ENCODE data around the gene MUC15. TPM values are rescaled to one million over a fixed set of nuclear protein-coding genes. Genes with fewer than 3 reads are reported as not detected.

Gene MUC15
- total RNA-seq, 1 donor from 2014 or later, result not detected

GRCh38 chr11:26539517-26539916 is 32.5 kb downstream of the MUC15 start:
- no peak overlapping the region for H3K4me2 ChIP-seq

GRCh38 chr11:26537341-26537740 is 34.7 kb downstream of the MUC15 start:
- H3K27ac ChIP-seq, result no peak overlapping the region
- Mint-ChIP-seq H3K27me3 (ENCODE audit: insufficient read depth, low read depth) (no peaks in the 10 kb centered on the region), H3K9me3 (peaks cover 3% of the 10 kb centered on the region), H3K4me1 (peaks cover 6% of the 10 kb centered on the region), H3K4me3 (no peak overlapping the region), H3K36me3 (peaks cover 3% of the 10 kb centered on the region), H3K27ac (peak overlapping the region; percentile 69)
- peaks cover 11% of the 10 kb centered on the region for H3K4me1 ChIP-seq
- H2AFZ ChIP-seq (replicated peaks), result peak overlapping the region; percentile 12
- H3K9me3 ChIP-seq (ENCODE audit: low read depth), result no peaks in the 10 kb centered on the region
- no peak overlapping the region for H3K4me3 ChIP-seq
- no peak overlapping the region for H3K4me2 ChIP-seq
- H4K20me1 ChIP-seq (ENCODE audit: low read depth), result no peaks in the 10 kb centered on the region
- H3K36me3 ChIP-seq, result no peaks in the 10 kb centered on the region
- H3K9ac ChIP-seq, result no peak overlapping the region
- H3K27me3 ChIP-seq, result no peaks in the 10 kb centered on the region
- peaks cover 4% of the 10 kb centered on the region for H3F3A ChIP-seq (ENCODE audit: low read depth)
- TF ChIP-seq CTCF (IDR thresholded peaks at IDR 0.05), result no peak
- no peak for TF ChIP-seq EZH2 (IDR thresholded peaks at IDR 0.05)
- TF ChIP-seq EZH2phosphoT487 (IDR thresholded peaks at IDR 0.05), result no peak
- H3K79me2 ChIP-seq (ENCODE audit: low read depth), result no peaks in the 10 kb centered on the region
- peak; percentile 42 for DNase-seq (ENCODE audit: low spot score)

More at GRCh38 chr11:26539517-26539916, 32.5 kb downstream of the MUC15 start:
- Histone ChIP-seq H3K27me3 (no peaks in the 10 kb centered on the region), H3K9ac (no peak overlapping the region), H3K36me3 (no peaks in the 10 kb centered on the region), H3K4me3 (no peak overlapping the region), H2AFZ (replicated peaks) (no peak overlapping the region), H3K4me1 (peaks cover 11% of the 10 kb centered on the region), H3F3A (ENCODE audit: low read depth) (peaks cover 4% of the 10 kb centered on the region), H3K9me3 (ENCODE audit: low read depth) (no peaks in the 10 kb centered on the region), H4K20me1 (ENCODE audit: low read depth) (no peaks in the 10 kb centered on the region), H3K27ac (no peak overlapping the region), H3K79me2 (ENCODE audit: low read depth) (no peaks in the 10 kb centered on the region)
- no peaks in the 10 kb centered on the region for H3K27me3 Mint-ChIP-seq (ENCODE audit: insufficient read depth, low read depth)
- H3K36me3 Mint-ChIP-seq, result peaks cover 3% of the 10 kb centered on the region
- no peak overlapping the region for H3K4me3 Mint-ChIP-seq
- TF ChIP-seq CTCF (IDR thresholded peaks at IDR 0.05) (no peak), EZH2 (IDR thresholded peaks at IDR 0.05) (no peak), EZH2phosphoT487 (IDR thresholded peaks at IDR 0.05) (no peak)
- DNase-seq (ENCODE audit: low spot score), result no peak
- peaks cover 6% of the 10 kb centered on the region for H3K4me1 Mint-ChIP-seq
- peaks cover 3% of the 10 kb centered on the region for H3K9me3 Mint-ChIP-seq
- no peak overlapping the region for H3K27ac Mint-ChIP-seq

GRCh38 chr11:26527685-26528084 is 44.4 kb downstream of the MUC15 start:
- Histone ChIP-seq H3K9ac (no peak overlapping the region), H4K20me1 (ENCODE audit: low read depth) (no peaks in the 10 kb centered on the region), H3K4me3 (no peak overlapping the region), H3K9me3 (ENCODE audit: low read depth) (no peaks in the 10 kb centered on the region), H3K4me2 (no peak overlapping the region), H3K27me3 (peaks cover 10% of the 10 kb centered on the region), H3K4me1 (no peaks in the 10 kb centered on the region), H3F3A (ENCODE audit: low read depth) (peaks cover 4% of the 10 kb centered on the region), H3K79me2 (ENCODE audit: low read depth) (no peaks in the 10 kb centered on the region), H3K36me3 (no peaks in the 10 kb centered on the region), H3K27ac (no peak overlapping the region), H2AFZ (replicated peaks) (no peak overlapping the region)
- Mint-ChIP-seq H3K36me3 (no peaks in the 10 kb centered on the region), H3K4me3 (no peak overlapping the region), H3K27me3 (ENCODE audit: insufficient read depth, low read depth) (no peaks in the 10 kb centered on the region), H3K27ac (no peak overlapping the region), H3K4me1 (no peaks in the 10 kb centered on the region), H3K9me3 (no peaks in the 10 kb centered on the region)
- DNase-seq (ENCODE audit: low spot score), result no peak
- TF ChIP-seq EZH2 (IDR thresholded peaks at IDR 0.05), result no peak
- no peak for TF ChIP-seq EZH2phosphoT487 (IDR thresholded peaks at IDR 0.05)
- TF ChIP-seq CTCF (IDR thresholded peaks at IDR 0.05), result no peak
